WI38 (cell line): Measurements from ENCODE around the gene NPAS2.

Source experiments
- H3K4me3 ChIP-seq: 2 replicates; pipeline ENCODE4 v1.5.1; 2011; ENCODE audit warnings: low read depth, mild to moderate bottlenecking, control low read depth, low read length
- TF ChIP-seq, protein P1 (sequence below): IDR thresholded peaks from 2 replicates; pipeline ENCODE4 v1.5.1; 2012; ENCODE audit warnings: low read depth, mild to moderate bottlenecking, control low read depth, low read length

NPAS2 gene

DNA sequence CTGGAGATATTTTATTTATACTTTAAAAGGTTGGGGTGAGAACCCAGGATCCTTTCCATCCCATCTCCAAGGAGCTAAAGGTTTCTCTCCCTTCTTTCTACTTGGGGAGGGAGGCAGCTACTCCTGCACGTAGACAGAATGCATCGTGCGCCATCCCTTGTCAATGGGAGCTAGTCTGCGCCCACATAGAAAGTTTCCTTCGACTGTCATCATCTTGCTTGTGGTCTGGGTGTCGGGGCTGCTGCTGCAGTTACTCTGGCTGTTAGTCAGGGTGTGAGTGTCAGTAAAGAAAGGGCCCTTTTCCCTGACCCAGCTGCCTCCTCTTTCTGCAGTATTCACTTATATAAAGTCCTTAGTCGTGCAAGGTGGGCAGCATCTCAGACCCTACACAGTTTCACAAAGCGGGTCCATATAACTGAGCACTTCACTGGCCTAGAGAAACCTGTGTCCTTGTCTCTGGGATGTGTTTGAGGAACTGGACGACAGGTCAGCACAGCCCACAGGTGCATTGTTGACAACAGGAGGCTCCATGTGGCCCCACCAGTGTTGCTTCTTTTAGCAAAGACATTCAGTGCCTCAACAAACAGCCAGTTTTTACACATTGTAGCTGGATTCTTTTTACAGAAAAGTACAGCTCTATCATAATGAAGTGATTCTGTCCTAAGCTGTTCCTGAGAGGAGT, 22.4 kb downstream of the NPAS2 start:
- TF ChIP-seq, protein P1, sequence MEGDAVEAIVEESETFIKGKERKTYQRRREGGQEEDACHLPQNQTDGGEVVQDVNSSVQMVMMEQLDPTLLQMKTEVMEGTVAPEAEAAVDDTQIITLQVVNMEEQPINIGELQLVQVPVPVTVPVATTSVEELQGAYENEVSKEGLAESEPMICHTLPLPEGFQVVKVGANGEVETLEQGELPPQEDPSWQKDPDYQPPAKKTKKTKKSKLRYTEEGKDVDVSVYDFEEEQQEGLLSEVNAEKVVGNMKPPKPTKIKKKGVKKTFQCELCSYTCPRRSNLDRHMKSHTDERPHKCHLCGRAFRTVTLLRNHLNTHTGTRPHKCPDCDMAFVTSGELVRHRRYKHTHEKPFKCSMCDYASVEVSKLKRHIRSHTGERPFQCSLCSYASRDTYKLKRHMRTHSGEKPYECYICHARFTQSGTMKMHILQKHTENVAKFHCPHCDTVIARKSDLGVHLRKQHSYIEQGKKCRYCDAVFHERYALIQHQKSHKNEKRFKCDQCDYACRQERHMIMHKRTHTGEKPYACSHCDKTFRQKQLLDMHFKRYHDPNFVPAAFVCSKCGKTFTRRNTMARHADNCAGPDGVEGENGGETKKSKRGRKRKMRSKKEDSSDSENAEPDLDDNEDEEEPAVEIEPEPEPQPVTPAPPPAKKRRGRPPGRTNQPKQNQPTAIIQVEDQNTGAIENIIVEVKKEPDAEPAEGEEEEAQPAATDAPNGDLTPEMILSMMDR: no peak
- H3K4me3 ChIP-seq: no peak overlapping the region

DNA sequence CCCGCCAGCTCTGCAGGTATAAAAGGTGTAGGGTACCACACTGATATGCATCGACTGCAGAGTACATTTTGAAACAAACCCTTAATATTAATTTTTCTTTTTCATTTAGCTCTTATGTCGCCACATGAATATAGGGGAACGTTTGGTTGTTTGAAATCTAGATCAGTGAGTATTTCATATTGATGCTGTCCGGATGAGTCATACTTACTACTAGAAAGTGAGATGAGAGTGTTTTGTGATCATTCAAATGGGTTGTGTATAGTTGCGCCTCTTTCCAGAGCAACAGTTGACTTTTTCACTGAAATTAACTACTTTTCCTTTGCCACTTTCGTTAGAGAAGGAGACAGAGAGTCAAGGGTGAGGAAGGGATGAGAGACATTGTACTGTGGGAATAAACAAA, 24.6 kb downstream of the NPAS2 start:
- TF ChIP-seq, protein P1: no peak

DNA sequence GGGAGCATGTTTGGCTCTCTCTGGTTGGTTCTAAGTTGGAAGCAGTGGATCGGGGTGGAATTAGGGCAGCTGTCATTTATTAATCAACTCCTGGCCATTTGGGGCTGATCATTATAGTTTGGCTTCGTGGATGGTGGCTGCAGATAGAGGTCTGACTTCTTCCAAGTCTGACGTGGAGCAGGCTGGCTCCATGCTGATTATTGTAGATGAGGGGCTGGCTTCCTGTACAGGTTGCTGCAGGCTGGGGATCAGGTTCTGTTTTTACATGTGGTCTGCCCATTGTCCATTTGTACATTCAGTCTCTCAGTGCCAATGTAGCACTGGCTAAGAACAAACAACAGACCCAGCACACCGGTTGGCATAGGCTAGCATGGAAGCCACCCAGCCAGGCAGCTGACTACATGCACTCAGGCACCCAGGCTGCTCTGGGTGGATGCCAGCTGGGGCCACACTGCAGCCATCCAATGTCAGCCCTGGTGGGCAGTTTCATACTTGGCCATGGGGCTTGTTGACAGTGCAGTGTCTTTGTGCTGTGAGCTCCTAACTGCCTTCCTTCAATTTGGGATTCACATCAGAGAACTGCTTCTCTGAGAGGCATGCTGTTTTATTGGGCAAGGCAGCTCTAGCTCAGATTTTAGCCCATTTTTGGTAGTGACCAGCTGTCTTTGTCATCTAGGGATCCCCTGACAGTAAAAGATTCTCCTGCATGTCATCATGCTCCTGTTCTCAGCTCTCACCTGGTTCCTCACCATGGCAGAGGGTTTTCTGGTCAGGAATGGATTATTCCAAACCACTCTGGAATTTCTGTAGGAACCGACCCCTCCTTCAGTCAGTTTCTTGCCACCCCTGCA, 25.4 kb downstream of the NPAS2 start:
- no peak overlapping the region for H3K4me3 ChIP-seq
- TF ChIP-seq, protein P1: no peak

More for the DNA sequence above, 24.6 kb downstream of the NPAS2 start:
- H3K4me3 ChIP-seq: no peak overlapping the region

DNA sequence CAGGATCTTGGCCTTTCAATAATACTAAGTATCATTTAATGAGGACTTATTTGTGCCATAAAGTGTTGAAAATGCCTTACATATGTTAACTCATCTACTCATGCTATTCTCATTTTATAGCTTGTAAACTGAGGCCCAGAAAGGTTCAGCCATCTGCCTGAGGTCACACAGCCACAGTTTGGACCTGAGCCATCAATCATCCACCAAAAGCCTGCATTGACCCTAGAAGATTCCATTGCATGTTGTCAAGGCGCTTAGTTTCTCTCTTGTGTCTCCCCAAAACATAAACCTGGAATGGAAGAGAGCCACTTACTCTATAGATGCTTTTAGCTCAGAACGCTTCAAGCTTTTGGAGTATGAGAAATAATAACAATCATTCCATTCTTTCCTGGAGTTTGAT, 26.8 kb downstream of the NPAS2 start:
- no peak overlapping the region for H3K4me3 ChIP-seq
- TF ChIP-seq, protein P1: no peak

DNA sequence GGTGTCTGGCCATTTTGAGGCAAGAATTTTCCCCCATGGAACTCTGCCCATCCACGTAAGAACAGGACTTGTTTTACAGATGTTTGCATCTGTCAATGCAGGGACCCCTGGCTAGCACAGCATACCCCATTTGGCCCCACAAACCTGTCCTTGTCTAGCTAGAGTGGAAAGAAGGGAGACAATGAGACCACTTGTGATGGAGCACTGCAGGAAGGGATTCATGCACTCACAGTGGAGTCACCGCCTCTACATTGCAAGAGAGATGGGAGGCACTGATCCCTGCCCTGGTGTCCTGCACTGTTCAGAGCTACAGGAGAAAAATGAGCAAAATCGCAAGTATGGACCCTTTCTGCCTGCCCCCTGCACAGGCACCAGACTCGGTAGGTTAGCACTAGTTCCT, 32.5 kb downstream of the NPAS2 start:
- TF ChIP-seq, protein P1: no peak
- H3K4me3 ChIP-seq: no peak overlapping the region

DNA sequence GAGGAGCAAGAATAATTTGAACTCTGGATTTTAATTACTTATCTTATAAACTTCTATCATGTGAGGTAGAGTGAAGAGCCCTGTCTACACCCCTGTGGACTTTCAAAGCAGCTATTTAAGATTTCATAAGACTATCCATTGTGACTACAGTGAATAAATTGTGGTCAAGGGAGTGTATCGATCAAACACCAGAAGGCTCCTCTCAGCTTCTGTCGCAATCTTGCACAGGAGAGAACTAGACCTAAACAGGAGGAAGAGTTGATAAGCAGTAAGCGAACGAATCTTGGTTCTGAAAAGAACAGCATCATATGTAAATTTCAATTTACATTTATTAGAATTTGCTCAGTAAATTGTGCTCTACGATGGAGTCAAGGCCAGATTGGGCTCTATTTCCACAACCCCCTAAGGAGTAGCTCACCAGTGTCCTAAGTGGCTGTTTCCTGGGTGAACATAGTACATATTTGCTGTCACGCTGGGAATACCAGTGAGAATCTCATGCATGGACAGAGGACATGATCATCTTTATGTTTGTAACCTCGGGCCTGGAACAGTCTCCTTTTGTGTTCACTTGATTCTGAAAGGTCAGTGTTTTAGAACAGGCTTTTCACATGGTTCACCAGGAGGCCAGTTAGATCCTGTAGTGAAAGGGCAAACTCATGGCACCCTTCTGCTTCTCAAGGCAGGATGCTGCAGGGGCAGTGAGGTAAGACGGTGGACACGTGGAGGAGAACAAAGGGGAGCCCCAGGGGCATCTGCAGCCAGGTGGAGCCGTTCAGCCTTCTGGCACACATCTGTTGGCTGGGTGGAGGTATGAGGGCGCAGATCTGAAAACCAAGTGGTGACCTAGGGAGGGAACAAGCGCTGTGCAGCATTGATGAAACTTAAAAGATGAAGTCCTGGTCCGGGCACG, 33.3 kb downstream of the NPAS2 start:
- H3K4me3 ChIP-seq: no peak overlapping the region
- TF ChIP-seq, protein P1: no peak
